Peyer's patch (tissue), 4 donors: ENCODE measurements around the gene SLC23A3.

Source experiments
- CTCF ChIP-seq, 6 experiments: fragments of 450-650 bp in 4 of 6; fragments of 200-600 bp in 2 of 6; sonication (generic) in 1 of 6; IDR thresholded peaks; one replicate each; pipeline ENCODE4 v1.5.1; 2017 to 2019; ENCODE audit warnings: antibody characterized with exemption in 6 of 6, mild to moderate bottlenecking in 3 of 6, moderate library complexity in 1 of 6
- POLR2A ChIP-seq, 2 donors: fragments of 450-650 bp; IDR thresholded peaks; one replicate each; pipeline ENCODE4 v1.5.1; 2017; ENCODE audit warnings: antibody characterized with exemption in 2 of 2, mild to moderate bottlenecking in 2 of 2, moderate library complexity in 2 of 2

- TF ChIP-seq CTCF (IDR thresholded peaks at IDR 0.05) (no peak), POLR2A (IDR thresholded peaks at IDR 0.05) (no peak)
Measured at GRCh38 chr2:219179601-219180465, 10.0 kb upstream of the SLC23A3 start.
